ENCODE measurements around the gene CENATAC. TPM values are rescaled to one million over a fixed set of nuclear protein-coding genes. Genes with fewer than 3 reads are reported as not detected.
"Not testable (repeated sequence)": the region's sequence is repeated elsewhere in the genome, so short reads cannot be mapped to it uniquely, and the experiment has no call there.

The CENATAC gene
- total RNA-seq, 2 donors from 2014 or later, result 27.8 TPM

GRCh38 chr11:118984825-118985224, 13.1 kb upstream of the CENATAC start:
- intact Hi-C loops (cut with DNase I), result no loop called here
- no peak for DNase-seq (ENCODE audit: low spot score)

- intact Hi-C loops (cut with DNase I), result no loop called here
- DNase-seq (ENCODE audit: low spot score), result no peak
Observed at GRCh38 chr11:118988280-118988679, 9.7 kb upstream of the CENATAC start.

GRCh38 chr11:118991486-118992038, 6.4 kb upstream of the CENATAC start:
- peak; percentile 50 for DNase-seq (ENCODE audit: low spot score)
- intact Hi-C loops (cut with DNase I), result not testable (repeated sequence)

GRCh38 chr11:118996926-118997626, 862 bp upstream of the CENATAC start:
- intact Hi-C loops (cut with DNase I), result no loop called here
- DNase-seq (ENCODE audit: low spot score), result no peak

- no peak for DNase-seq (ENCODE audit: low spot score)
- intact Hi-C loops (cut with DNase I), result loop anchor here in 1 of 2 donors (1.0 kb wide), 1 partner anchor 20 kb away; the partner anchor contains the start of genes RPS25 and TRAPPC4
Observed at GRCh38 chr11:118998388-118998717, 415 bp downstream of the CENATAC start.

- intact Hi-C loops (cut with DNase I), result loop anchor here in 1 of 2 donors (1.0 kb wide), 1 partner anchor 19 kb away; the partner anchor contains the start of genes RPS25 and TRAPPC4
- no peak for DNase-seq (ENCODE audit: low spot score)
Observed at GRCh38 chr11:118998822-118999221, 884 bp downstream of the CENATAC start.

- no peak for DNase-seq (ENCODE audit: low spot score)
- intact Hi-C loops (cut with DNase I), result no loop called here
Observed at GRCh38 chr11:119000906-119001305, 3.0 kb downstream of the CENATAC start.

- intact Hi-C loops (cut with DNase I), result no loop called here
- DNase-seq (ENCODE audit: low spot score), result no peak
Observed at GRCh38 chr11:119006656-119007055, 8.7 kb downstream of the CENATAC start.

- peak; percentile 44 for DNase-seq (ENCODE audit: low spot score)
Observed at GRCh38 chr11:119011476-119012053, 13.6 kb downstream of the CENATAC start.

GRCh38 chr11:119012629-119013170, 14.8 kb downstream of the CENATAC start:
- DNase-seq (ENCODE audit: low spot score), result peak; percentile 1
- intact Hi-C loops (cut with DNase I), result no loop called here

More at GRCh38 chr11:119011476-119012053, 13.6 kb downstream of the CENATAC start:
- intact Hi-C loops (cut with DNase I), result no loop called here

GRCh38 chr11:119014209-119014924, 16.4 kb downstream of the CENATAC start:
- intact Hi-C loops (cut with DNase I), result no loop called here
- DNase-seq (ENCODE audit: low spot score), result no peak

- intact Hi-C loops (cut with DNase I), result no loop called here
- DNase-seq (ENCODE audit: low spot score), result no peak
Observed at GRCh38 chr11:119015054-119015611, 17.2 kb downstream of the CENATAC start.

- no peak for DNase-seq (ENCODE audit: low spot score)
- intact Hi-C loops (cut with DNase I), result no loop called here
Observed at GRCh38 chr11:119016216-119017009, 18.5 kb downstream of the CENATAC start.

GRCh38 chr11:119017377-119017776, 19.4 kb downstream of the CENATAC start:
- DNase-seq (ENCODE audit: low spot score), result peak; percentile 42
- intact Hi-C loops (cut with DNase I), result not testable (repeated sequence)

- intact Hi-C loops (cut with DNase I), result loop anchor here in 1 of 2 donors (1.0 kb wide), 1 partner anchor 20 kb away; the partner anchor contains the start of gene CENATAC
Observed at GRCh38 chr11:119018074-119018938, 20.4 kb downstream of the CENATAC start, which contains the start of the genes RPS25 and TRAPPC4. RPS25 (minus strand) TSS chr11:119018343; CDS start chr11:119018284, 59 bp downstream. TRAPPC4 (plus strand) TSS chr11:119018766; CDS start chr11:119018796, 30 bp downstream.

GRCh38 chr11:119019996-119020395, 22.1 kb downstream of the CENATAC start:
- intact Hi-C loops (cut with DNase I), result loop anchor here in 1 of 2 donors (5.0 kb wide), 1 partner anchor 42 kb away; no protein-coding TSS in a partner anchor
- DNase-seq (ENCODE audit: low spot score), result peak; percentile 13

More at GRCh38 chr11:119018074-119018938, 20.4 kb downstream of the CENATAC start, which contains the start of the genes RPS25 and TRAPPC4:
- peak; percentile 98 for DNase-seq (ENCODE audit: low spot score)

GRCh38 chr11:119021631-119022030, 23.7 kb downstream of the CENATAC start:
- intact Hi-C loops (cut with DNase I), result loop anchor here in 1 of 2 donors (5.0 kb wide), 1 partner anchor 41 kb away; no protein-coding TSS in a partner anchor
- DNase-seq (ENCODE audit: low spot score), result no peak
